GM10266 (cell line): ENCODE data around the gene FRZB.
"Not testable (repeated sequence)": the region's sequence is repeated elsewhere in the genome, so short reads cannot be mapped to it uniquely, and the experiment has no call there.

Experiments used
- DNase-seq: peaks from one replicate; pipeline ENCODE4 v3.0.0; 2012; ENCODE audit errors: extremely low spot score
- CTCF ChIP-seq: IDR thresholded peaks from 2 replicates; pipeline ENCODE4 v1.5.1; 2012; ENCODE audit warnings: mild to moderate bottlenecking, low read depth; ENCODE audit not compliant: control insufficient read depth, insufficient read depth; ENCODE audit errors: missing control alignments

The FRZB gene

GRCh38 chr2:182890305-182890704 is 23.9 kb upstream of the FRZB start:
- DNase-seq = no peak
- TF ChIP-seq CTCF = no peak

GRCh38 chr2:182887753-182888415 is 21.4 kb upstream of the FRZB start:
- DNase-seq = no peak
- no peak for TF ChIP-seq CTCF

GRCh38 chr2:182887093-182887492 is 20.7 kb upstream of the FRZB start:
- no peak for TF ChIP-seq CTCF

GRCh38 chr2:182885771-182886170 is 19.3 kb upstream of the FRZB start:
- no peak for DNase-seq
- TF ChIP-seq CTCF = no peak

More at GRCh38 chr2:182887093-182887492, 20.7 kb upstream of the FRZB start:
- DNase-seq = no peak

GRCh38 chr2:182883451-182883850 is 17.0 kb upstream of the FRZB start:
- DNase-seq = no peak

GRCh38 chr2:182880100-182880499 is 13.7 kb upstream of the FRZB start:
- not testable (repeated sequence) for DNase-seq

More at GRCh38 chr2:182883451-182883850, 17.0 kb upstream of the FRZB start:
- TF ChIP-seq CTCF = no peak

GRCh38 chr2:182876653-182877052 is 10.2 kb upstream of the FRZB start:
- DNase-seq = not testable (repeated sequence)

GRCh38 chr2:182870227-182870626 is 3.8 kb upstream of the FRZB start:
- TF ChIP-seq CTCF = peak; percentile 31
- DNase-seq = peak; percentile 27
